GM12878 (cell line): Measurements from ENCODE around the gene ST7.

Source experiments
- CBX5 ChIP-seq: sonication (generic); IDR thresholded peaks from 2 replicates; pipeline ENCODE4 v1.6.1; 2016; ENCODE audit warnings: low read depth, moderate library complexity, mild to moderate bottlenecking, inconsistent platforms
- CHD2 ChIP-seq: IDR thresholded peaks from 2 replicates; pipeline ENCODE4 v1.6.1; 2011; ENCODE audit warnings: low read depth, low read length, improper control_type of control experiment, borderline replicate concordance
- POLR2AphosphoS5 ChIP-seq: IDR thresholded peaks from 2 replicates; pipeline ENCODE4 v1.6.1; 2011; ENCODE audit warnings: mild to moderate bottlenecking, low read length, inconsistent platforms
- SP1 ChIP-seq: IDR thresholded peaks from one replicate; pipeline ENCODE4 v1.6.1; 2011; ENCODE audit warnings: low read depth, low read length
- SRF ChIP-seq, 2 experiments: IDR thresholded peaks; 2 replicates each; pipeline ENCODE4 v1.6.1; 2011; ENCODE audit warnings: low read depth in 2 of 2, low read length in 2 of 2, mild to moderate bottlenecking in 1 of 2, moderate library complexity in 1 of 2
- SUZ12 ChIP-seq: fragments of 200-600 bp; sonication (generic); IDR thresholded peaks from one replicate; pipeline ENCODE4 v1.6.1; 2018; ENCODE audit warnings: antibody characterized with exemption, mild to moderate bottlenecking; ENCODE audit not compliant: unreplicated experiment
- TAF1 ChIP-seq: IDR thresholded peaks from 2 replicates; pipeline ENCODE4 v1.6.1; 2011; ENCODE audit warnings: mild to moderate bottlenecking, low read depth, low read length, borderline replicate concordance
- ZNF217 ChIP-seq: fragments of 450-650 bp; IDR thresholded peaks from 2 replicates; pipeline ENCODE4 v1.6.1; 2017; ENCODE audit warnings: antibody characterized with exemption, mild to moderate bottlenecking
- TF ChIP-seq, protein P1 (sequence below), 3 experiments: IDR thresholded peaks in 2 of 3; conservative IDR thresholded peaks in 1 of 3; 2 replicates each; pipeline ENCODE4 v1.5.1; 2011; ENCODE audit warnings: low read depth in 3 of 3, low read length in 3 of 3, mild to moderate bottlenecking in 3 of 3, control low read depth in 2 of 3, moderate library complexity in 2 of 3, inconsistent platforms in 1 of 3, mixed read lengths in 1 of 3; ENCODE audit not compliant: control insufficient read depth in 2 of 3, insufficient read depth in 1 of 3; ENCODE audit errors: extremely low read depth in 1 of 3
- TF ChIP-seq, protein P2 (sequence below): IDR thresholded peaks from 2 replicates; pipeline ENCODE4 v1.6.1; 2012; ENCODE audit warnings: low read depth, low read length, improper control_type of control experiment
- TF ChIP-seq, protein P3 (sequence below): IDR thresholded peaks from 2 replicates; pipeline ENCODE4 v1.6.1; 2012; ENCODE audit warnings: low read length, inconsistent platforms

DNA sequence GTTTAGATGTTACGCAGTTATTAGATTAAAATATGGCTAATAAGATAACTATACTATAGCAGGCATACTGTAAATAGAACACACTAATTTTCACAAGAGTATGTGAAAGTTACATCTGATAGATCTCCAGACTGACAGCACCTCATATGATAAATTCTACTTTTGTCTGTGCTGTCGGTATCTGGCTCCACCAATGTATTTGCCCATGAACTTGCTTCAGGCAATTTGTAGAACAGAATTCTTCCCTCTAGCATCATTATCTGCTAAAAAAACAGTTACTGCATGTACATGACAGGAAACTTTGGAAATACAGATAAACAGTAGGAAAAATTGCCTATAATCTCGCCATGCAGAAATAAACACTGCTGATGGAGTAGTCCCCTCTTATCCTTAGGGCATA, 231.8 kb downstream of the ST7 start:
- TF ChIP-seq ZNF217 (no peak), CHD2 (no peak), SRF (IDR thresholded peaks at IDR 0.05; ENCODE audit: low read depth in 2 of 2, low read length in 2 of 2) (no peak), POLR2AphosphoS5 (no peak), SUZ12 (no peak), SP1 (no peak), CBX5 (no peak), TAF1 (no peak)
- TF ChIP-seq, protein P1, sequence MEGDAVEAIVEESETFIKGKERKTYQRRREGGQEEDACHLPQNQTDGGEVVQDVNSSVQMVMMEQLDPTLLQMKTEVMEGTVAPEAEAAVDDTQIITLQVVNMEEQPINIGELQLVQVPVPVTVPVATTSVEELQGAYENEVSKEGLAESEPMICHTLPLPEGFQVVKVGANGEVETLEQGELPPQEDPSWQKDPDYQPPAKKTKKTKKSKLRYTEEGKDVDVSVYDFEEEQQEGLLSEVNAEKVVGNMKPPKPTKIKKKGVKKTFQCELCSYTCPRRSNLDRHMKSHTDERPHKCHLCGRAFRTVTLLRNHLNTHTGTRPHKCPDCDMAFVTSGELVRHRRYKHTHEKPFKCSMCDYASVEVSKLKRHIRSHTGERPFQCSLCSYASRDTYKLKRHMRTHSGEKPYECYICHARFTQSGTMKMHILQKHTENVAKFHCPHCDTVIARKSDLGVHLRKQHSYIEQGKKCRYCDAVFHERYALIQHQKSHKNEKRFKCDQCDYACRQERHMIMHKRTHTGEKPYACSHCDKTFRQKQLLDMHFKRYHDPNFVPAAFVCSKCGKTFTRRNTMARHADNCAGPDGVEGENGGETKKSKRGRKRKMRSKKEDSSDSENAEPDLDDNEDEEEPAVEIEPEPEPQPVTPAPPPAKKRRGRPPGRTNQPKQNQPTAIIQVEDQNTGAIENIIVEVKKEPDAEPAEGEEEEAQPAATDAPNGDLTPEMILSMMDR (IDR thresholded peaks at IDR 0.05 in 2 of 3, conservative IDR thresholded peaks at IDR 0.05 in 1 of 3; ENCODE audit: control insufficient read depth in 2 of 3, extremely low read depth in 1 of 3, insufficient read depth in 1 of 3, low read depth in 3 of 3, low read length in 3 of 3): no peak
- TF ChIP-seq, protein P2, sequence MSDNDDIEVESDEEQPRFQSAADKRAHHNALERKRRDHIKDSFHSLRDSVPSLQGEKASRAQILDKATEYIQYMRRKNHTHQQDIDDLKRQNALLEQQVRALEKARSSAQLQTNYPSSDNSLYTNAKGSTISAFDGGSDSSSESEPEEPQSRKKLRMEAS: no peak
- TF ChIP-seq, protein P3, sequence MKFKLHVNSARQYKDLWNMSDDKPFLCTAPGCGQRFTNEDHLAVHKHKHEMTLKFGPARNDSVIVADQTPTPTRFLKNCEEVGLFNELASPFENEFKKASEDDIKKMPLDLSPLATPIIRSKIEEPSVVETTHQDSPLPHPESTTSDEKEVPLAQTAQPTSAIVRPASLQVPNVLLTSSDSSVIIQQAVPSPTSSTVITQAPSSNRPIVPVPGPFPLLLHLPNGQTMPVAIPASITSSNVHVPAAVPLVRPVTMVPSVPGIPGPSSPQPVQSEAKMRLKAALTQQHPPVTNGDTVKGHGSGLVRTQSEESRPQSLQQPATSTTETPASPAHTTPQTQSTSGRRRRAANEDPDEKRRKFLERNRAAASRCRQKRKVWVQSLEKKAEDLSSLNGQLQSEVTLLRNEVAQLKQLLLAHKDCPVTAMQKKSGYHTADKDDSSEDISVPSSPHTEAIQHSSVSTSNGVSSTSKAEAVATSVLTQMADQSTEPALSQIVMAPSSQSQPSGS: no peak
